Left hindlimb (tissue), 1 donor: ENCODE data around the gene SPATA16.
"Not testable (repeated sequence)": the region's sequence is repeated elsewhere in the genome, so short reads cannot be mapped to it uniquely, and the experiment has no call there.

Source experiments
- DNase-seq: peaks from one replicate; pipeline ENCODE4 v3.0.0-alpha.2; 2018

Gene SPATA16

DNA sequence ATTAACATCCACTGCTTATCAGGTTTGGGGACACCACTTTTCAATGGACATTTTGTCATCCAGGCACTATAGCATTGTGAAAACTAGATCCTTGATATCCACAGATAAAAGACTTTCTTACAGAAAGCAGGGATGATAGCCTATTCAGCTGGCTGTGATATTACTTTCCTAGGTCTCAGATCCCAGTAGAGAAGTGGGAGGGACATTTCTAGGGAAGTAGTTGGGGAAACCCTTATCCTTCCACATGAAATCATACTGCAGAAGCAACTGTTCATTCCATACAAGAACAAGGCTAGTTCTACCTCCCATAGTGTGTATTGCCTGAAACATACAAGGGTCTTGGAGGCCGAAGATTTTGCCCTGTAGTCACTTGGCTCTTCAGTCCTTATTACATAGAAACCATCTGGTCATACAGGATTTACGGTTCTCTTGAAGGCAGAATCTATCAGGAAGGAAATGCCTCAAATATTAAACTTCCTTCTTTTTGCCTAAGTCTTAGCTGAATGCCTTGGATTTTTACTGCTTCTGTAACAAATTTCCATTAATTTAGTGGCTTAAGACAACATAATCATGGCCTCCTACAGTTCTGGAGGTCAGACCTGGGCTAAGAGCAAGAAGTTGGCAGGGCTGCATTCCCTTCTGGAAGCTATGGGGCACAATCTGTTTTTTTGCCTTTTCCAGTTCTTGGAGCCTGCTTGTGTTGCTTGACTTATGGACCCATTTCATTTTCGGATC is 271.1 kb downstream of the SPATA16 start:
- DNase-seq, result no peak

DNA sequence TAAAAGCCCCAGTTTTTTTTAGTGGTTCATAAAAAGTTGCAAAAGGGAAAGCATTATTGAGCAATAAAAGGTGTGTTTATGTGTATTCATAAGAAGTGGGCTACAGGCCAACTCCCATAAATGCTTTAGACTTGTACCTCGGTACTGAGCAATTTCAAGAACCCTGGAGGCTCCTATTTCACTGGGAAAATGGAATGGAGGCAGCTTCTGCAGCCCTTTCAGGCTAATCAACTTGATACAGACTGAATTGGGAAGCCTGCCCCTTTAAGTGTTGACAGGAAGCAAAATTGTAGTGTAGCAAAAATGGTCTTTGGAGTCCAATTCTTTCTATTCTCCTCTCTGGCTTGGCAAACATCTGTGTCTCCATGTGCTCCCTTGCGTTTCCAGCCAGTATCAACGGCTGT is 271.7 kb downstream of the SPATA16 start:
- DNase-seq, result no peak

DNA sequence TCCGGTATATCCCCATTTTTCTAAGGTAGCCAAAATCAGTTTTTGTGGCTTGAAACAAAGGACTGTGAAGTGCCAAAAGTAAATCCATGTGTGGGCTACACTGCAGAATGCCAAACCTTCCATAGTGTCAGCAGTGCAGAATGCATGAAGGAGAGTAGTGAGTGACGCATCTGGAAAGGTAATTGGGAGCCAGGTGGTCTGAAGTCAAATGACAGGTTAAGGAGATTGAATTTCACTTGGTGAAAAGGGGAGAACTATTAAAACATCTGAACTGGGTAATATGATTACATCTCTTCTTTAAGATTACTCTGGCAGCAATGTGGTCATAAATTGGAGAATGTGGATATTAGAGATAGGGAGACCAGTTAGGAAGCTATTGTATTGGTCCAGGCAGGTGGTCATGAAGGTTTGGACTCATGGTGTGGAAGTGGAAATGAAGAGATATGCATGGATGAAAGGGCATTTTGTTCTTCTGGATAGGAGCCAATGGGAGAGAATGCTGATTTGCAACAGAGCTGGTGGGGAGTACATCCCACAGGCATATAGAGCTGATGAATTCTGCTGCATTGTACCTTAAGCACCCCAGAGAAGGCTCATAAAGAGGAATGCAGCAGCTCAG is 272.3 kb downstream of the SPATA16 start:
- no peak for DNase-seq

DNA sequence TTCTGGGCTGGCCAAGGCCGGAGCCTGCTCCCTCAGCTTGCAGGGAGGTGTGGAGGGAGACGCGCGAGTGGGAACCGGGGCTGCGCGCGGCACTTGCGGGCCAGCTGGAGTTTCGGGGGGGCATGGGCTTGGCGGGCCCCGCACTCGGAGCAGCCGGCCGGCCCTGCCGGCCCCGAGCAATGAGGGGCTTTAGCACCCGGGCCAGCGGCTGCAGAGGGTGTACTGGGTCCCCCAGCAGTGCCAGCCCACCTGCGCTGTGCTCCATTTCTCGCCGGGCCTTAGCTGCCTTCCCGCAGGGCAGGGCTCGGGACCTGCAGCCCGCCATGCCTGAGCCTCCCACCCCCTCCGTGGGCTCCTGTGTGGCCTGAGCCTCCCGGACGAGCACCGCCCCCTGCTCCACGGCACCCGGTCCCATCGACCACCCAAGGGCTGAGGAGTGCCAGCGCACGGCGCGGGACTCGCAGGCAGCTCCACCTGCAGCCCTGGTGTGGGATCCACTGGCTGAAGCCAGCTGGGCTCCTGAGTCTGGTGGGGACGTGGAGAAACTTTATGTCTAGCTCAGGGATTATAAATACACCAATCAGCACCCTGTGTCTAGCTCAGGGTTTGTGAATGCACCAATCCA is 274.2 kb downstream of the SPATA16 start:
- DNase-seq, result not testable (repeated sequence)

DNA sequence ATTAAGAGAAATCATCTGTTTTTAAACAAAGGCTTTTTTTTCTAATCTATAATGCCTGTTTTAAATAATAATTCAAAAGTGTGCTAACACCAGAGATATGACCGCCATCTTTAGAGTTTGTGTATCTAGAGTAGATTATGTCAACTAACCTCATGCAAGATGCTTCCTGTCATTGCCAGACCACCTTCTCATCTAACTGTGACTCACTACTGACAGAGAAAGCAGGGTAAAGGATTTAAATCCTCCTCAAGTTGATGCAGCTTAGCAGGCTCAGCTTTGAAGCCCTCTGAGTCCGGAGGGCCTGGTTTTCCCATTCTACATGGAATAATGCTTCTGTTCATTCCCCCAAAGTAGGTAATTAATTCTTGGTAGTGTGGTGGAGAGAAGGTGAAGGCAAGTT is 282.0 kb downstream of the SPATA16 start:
- no peak for DNase-seq

DNA sequence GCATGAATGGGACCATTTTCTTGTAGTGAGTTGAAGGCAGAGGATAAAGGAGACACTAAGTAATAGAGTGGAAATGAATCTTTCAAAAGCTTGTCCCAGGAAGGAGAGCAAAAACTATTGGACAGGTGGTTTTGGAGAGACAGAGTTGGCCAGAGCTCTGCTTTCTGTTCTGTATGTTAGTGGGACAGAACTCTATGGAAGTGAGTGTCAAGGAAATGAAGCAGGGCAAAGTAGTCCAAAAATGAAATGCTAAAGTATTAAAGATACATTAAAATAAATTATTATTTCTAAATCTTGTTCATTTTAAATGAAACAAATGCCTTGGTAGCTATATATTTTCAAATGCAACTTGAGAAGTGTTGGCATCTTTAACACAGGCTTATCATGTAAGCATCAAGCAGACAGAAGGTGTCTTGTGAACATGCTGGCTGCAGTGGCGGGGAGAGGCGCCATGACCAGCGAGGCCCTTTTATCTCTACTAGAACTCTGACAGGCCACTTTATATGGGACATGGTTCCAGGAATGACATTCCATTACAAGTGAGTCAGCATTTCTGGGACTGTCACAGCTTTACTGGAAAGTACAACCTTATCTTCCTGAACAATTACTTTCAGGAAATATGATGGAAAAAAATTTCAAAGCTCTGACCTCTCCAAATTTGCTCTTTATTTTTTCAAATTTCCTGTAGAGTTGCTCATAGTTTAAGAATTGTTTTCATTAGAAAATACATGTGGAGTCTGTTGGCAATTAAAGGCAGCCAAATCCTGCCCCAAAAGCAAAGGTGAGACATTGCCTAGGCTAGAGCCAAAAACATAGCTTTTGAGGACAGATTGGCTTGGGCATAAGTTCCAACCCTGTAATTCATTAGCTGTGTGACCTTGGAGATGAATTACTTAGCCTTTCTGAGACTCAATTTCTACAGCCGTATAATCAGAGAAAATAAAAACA is 284.0 kb downstream of the SPATA16 start:
- no peak for DNase-seq

DNA sequence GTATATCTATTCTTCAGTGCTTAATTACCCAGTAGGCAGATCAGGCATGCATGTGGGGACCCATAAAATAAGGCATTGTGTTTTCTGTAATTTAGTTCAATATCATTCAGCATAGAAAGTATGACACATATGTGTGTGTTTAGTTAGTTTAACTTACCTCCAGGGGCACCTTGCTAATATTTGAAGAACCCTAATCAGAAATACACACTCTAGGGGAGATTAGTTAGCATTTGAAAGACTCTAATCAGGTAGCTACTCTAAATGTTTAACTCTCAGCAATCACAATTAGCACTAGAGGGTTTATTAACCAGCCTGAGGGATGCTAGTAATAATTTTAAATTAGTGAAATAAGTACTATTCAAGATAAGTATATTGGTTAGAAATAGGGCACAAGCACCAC is 286.0 kb downstream of the SPATA16 start:
- DNase-seq, result no peak

DNA sequence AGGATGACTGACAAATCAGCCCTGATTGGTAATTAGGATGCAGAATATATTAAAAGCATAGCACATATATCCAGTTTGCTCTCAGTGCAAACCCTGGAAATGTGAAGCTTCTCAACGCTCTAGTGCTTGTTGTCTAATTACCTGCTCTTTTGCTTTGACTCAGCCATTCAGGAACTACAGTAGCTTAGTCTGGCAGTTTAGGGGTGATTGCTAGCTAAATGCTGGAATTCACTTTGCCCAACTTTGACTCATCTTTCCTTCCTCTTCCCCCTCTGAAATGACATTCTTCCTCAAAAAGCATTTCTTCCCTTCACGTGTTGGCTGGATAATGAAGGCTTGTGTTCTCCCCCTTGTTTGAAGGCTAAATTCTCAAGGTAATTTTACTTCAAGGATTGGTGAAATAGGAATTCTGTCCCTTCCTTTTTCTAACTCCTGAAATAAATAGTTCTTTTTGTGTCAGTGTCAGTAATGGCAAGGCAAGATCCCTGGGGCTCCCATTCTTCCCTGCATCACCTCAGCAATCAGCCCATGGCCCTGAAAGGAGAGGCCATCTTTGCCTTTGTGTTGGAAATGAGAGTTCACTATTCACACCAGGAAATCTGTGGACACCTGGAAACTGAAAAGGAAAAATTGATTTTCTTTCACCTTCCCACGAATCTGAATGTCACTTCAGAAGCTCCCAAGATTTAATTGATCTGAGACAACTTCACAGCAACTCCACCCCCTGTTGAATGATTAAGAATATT is 286.9 kb downstream of the SPATA16 start:
- no peak for DNase-seq

DNA sequence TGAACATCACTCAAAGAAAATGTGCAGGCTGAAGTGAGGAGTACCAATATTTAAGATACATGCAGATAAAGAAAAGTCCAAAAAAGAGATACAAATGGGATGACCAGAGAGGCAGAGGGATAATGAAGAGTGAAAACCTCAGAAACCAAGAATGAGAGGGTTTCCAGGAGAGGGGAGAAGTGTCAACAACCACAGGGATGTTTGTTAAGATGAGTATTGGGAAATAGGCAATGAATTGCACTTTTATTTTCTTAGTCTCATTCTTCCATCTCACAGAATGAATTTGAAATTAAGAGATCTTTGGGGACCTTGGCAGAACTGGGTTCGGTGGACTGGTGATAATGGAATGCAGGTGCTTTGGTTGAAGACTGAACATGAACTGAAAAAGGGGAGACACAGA is 288.0 kb downstream of the SPATA16 start:
- no peak for DNase-seq

DNA sequence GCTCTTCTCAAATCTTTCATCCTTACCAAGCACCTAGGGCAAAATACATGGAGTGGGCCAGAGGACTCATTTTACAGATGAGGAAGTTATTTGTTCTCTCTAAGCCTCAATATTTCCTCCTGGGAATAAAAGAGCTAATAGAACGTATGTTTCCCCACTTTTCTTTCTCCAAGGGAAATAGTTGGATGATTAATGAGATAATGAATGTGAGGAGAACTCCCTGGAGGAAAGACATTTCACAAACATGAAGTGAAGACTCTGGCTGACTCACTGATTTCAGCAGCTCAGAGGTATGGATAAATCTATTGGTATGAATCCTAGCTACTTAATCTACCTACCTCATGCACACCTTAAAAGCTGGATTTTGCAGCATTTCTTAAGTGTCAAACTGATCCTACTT is 292.1 kb downstream of the SPATA16 start:
- DNase-seq, result no peak

DNA sequence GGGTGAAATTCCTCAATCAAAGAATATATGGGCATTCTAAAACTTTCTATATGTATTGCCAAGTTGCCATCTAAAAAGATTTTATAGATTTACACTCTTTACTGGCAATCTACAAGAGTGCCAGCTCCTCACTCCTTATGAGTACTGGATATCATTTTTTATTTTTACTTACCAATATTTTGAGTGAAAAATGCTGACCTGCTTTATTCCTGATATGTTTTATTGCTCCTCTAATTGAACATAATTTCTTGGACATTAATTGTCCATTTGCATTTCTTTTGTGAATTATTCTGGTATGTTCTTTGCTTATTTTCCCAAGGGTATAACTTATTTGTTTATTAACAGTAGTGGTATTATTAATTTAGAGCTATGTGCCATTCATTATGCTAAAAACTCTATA is 293.7 kb downstream of the SPATA16 start:
- DNase-seq, result no peak

DNA sequence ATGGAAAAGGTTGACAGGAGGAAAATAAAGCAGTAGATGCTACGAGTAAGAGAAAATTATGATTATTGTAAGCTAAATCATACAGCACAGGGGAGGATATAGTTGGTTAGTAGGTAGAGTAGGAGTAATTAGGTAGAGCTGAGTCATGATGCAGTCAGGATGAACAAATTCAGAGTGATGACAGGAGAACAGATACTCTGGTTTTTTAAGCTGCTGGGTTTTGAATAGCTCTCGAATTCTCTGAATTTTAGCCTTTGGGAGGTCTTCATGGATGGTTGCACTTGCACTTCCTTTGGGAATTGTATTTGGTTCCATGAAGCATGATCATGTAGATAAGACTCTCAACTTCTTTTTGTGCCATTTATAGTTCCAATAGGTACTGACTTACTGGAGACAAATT is 294.3 kb downstream of the SPATA16 start:
- no peak for DNase-seq

DNA sequence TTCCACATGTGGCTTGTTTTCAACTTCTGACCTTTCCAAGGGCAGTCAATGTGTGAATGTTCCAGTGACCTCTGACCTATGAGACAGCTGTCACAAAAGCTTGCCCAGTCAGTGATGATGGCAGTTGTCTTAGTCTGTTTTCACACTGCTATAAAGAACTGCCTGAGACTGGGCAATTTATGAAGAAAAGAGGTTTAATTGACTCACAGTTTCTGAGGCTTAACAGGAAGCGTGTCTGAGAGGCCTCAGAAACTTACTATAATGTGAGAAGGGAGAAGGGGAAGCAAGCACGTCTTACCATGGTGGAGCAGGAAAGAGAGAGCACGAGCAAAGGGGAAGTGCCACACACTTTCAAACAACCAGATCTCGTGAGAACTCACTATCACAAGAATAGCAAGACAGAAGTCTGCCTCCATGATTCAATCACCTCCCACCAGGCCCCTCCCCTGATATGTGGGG is 294.9 kb downstream of the SPATA16 start:
- DNase-seq, result no peak

DNA sequence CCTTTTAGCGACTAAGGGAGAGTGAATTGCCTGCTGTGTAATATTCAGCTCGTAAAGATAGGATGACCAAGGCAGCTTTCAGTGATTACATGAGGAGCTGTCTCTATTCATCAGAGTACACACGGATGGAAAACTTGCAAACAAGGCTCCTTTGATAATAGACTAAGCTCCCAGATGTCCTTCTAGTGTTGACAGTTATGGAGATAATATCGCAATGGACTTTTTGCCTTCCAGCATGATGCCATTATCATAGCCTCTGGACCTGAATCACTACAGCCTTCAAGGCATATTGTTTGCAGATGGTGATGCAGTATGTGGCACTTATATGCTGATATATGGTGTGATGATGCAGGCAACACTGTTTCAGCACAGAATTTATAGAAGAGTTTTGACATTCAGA is 296.6 kb downstream of the SPATA16 start:
- no peak for DNase-seq

DNA sequence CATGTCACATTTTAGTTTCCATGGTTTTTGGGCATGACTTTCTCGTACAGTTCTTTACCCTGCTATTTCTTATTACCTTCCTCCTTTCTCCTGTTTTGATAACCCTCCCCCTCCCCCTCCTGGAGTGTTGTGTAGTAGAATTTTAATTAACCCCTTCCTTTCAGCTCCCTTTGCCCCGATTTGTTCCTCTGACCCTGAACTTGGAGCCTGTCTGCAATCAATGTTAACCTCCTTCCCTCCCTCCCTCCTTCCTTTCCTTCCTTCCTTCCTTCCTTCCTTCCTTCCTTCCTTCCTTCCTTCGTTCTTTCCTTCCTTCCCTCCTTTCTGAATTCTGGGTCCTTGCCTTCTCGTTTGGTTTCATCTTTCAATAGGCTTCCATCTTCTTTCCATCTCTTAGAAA is 300.1 kb downstream of the SPATA16 start:
- DNase-seq, result no peak

DNA sequence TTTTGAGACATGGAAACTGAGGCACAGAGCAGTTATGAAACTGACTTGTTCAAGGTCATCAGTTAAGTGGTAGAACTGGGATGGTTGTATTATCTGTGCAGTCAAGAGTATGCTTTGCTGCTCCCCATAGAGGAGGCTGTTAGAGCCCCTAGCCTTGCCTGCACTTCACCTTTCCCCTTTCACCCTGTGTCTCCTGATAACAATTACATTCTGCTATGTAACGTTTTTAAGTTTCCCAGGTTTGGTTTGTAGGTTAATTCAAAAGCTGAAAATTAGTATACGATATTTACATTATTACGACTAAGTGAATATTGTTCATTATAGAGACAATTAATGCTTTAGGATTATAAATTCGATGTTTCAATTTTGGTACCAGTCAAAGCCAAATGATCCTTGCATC is 300.6 kb downstream of the SPATA16 start:
- no peak for DNase-seq

DNA sequence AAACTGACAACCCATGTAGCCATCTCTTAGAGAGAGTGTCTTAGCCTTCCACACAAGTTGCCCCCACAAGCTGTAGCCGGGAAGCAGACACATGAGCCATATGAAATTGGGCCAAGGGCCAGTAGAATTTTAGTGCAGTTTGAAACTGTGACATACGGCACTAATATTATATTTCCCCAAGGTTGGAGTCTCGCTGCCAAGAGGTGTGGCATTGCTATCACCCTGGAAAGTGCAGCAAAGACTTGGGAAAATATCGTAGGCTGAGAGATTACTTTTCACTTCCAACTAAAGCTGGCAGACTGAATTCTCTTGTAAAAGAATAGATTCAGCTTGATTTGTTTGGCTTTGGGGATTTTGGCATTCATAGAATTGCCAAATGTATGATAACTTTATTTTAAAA is 301.4 kb downstream of the SPATA16 start:
- no peak for DNase-seq
